Middle frontal gyrus (tissue), 1 donor: ENCODE data around the gene GGT6.

Source experiments
- DNase-seq: peaks from one replicate; pipeline ENCODE4 v3.0.0-alpha.2; 2015; ENCODE audit warnings: low spot score; ENCODE audit errors: extremely low spot score

GGT6 gene

GRCh38 chr17:4523946-4524345 lies 36.4 kb downstream of the GGT6 start:
- DNase-seq: no peak

- DNase-seq: no peak
Measured at GRCh38 chr17:4522661-4523060, 37.7 kb downstream of the GGT6 start.

GRCh38 chr17:4520894-4521600 lies 39.3 kb downstream of the GGT6 start:
- DNase-seq: no peak

- no peak for DNase-seq
Measured at GRCh38 chr17:4520060-4520893, 40.1 kb downstream of the GGT6 start.

- DNase-seq: no peak
Measured at GRCh38 chr17:4519361-4519788, 41.0 kb downstream of the GGT6 start.

- no peak for DNase-seq
Measured at GRCh38 chr17:4518901-4519300, 41.5 kb downstream of the GGT6 start.

- no peak for DNase-seq
Measured at GRCh38 chr17:4516735-4517134, 43.6 kb downstream of the GGT6 start.

- no peak for DNase-seq
Measured at GRCh38 chr17:4515501-4515900, 44.9 kb downstream of the GGT6 start.

GRCh38 chr17:4514779-4515178 lies 45.6 kb downstream of the GGT6 start:
- no peak for DNase-seq

- no peak for DNase-seq
Measured at GRCh38 chr17:4514206-4514605, 46.2 kb downstream of the GGT6 start.

GRCh38 chr17:4513113-4514032 lies 47.0 kb downstream of the GGT6 start:
- DNase-seq: no peak

- DNase-seq: no peak
Measured at GRCh38 chr17:4512156-4513112, 47.9 kb downstream of the GGT6 start.

GRCh38 chr17:4511199-4511932 lies 49.0 kb downstream of the GGT6 start:
- no peak for DNase-seq

GRCh38 chr17:4510618-4510941 lies 49.8 kb downstream of the GGT6 start:
- DNase-seq: no peak

GRCh38 chr17:4509923-4510617 lies 50.3 kb downstream of the GGT6 start:
- no peak for DNase-seq

- DNase-seq: no peak
Measured at GRCh38 chr17:4509401-4509800, 51.0 kb downstream of the GGT6 start.

- DNase-seq: no peak
Measured at GRCh38 chr17:4508207-4508606, 52.2 kb downstream of the GGT6 start.

GRCh38 chr17:4507361-4508111 lies 52.8 kb downstream of the GGT6 start:
- no peak for DNase-seq
